Liver (tissue), 9 donors: Measurements from ENCODE around the gene SLC6A17. TPM values are rescaled to one million over a fixed set of nuclear protein-coding genes. Genes with fewer than 3 reads are reported as not detected.

Source experiments
- DNase-seq: peaks from one replicate; pipeline ENCODE4 v3.0.0-alpha.2; 2017; ENCODE audit warnings: low spot score
- H3K27ac ChIP-seq, 2 donors: one replicate each; pipeline ENCODE4 v1.7.0; 2013; ENCODE audit warnings: inconsistent platforms in 2 of 2, low read length in 2 of 2, control low read depth in 1 of 2, low read depth in 1 of 2, mild to moderate bottlenecking in 1 of 2
- H3K27me3 ChIP-seq, 4 donors: one replicate each; pipeline versions ENCODE4 v1.6.1 to v1.7.0; 2013; ENCODE audit warnings: low read length in 3 of 4, inconsistent platforms in 1 of 4, mild to moderate bottlenecking in 1 of 4, moderate library complexity in 1 of 4; ENCODE audit not compliant: control insufficient read depth in 4 of 4, insufficient read depth in 4 of 4
- H3K36me3 ChIP-seq, 4 donors: one replicate each; pipeline versions ENCODE4 v1.6.1 to v1.7.0; 2013; ENCODE audit warnings: low read length in 3 of 4, mild to moderate bottlenecking in 3 of 4, low read depth in 1 of 4, moderate library complexity in 1 of 4; ENCODE audit not compliant: control insufficient read depth in 4 of 4, insufficient read depth in 3 of 4
- H3K4me1 ChIP-seq, 4 donors: one replicate each; pipeline versions ENCODE4 v1.6.1 to v1.7.0; 2013; ENCODE audit warnings: low read length in 3 of 4, mild to moderate bottlenecking in 3 of 4, moderate library complexity in 1 of 4; ENCODE audit not compliant: control insufficient read depth in 4 of 4, insufficient read depth in 4 of 4
- H3K4me3 ChIP-seq, 3 donors: one replicate each; pipeline versions ENCODE4 v1.6.1 to v1.7.0; 2013; ENCODE audit warnings: low read length in 3 of 3, control low read depth in 1 of 3, low read depth in 1 of 3, mild to moderate bottlenecking in 1 of 3
- H3K9ac ChIP-seq, 2 donors: one replicate each; pipeline ENCODE4 v1.7.0; 2013; ENCODE audit warnings: low read length in 2 of 2, mild to moderate bottlenecking in 2 of 2, moderate library complexity in 2 of 2, control low read depth in 1 of 2, low read depth in 1 of 2
- H3K9me3 ChIP-seq, 4 donors: one replicate each; pipeline versions ENCODE4 v1.6.1 to v1.7.0; 2013; ENCODE audit warnings: low read length in 3 of 4; ENCODE audit not compliant: control insufficient read depth in 4 of 4
- ATF3 ChIP-seq: IDR thresholded peaks from 2 replicates; pipeline ENCODE4 v1.6.1; 2016; ENCODE audit warnings: antibody characterized with exemption
- CTCF ChIP-seq: fragments of 150-350 bp; IDR thresholded peaks from 2 replicates; pipeline ENCODE4 v1.5.1; 2017; ENCODE audit warnings: improper control_type of control experiment, low read depth, low read length; ENCODE audit not compliant: missing input control
- EGR1 ChIP-seq, 2 donors: IDR thresholded peaks; 2 replicates each; pipeline ENCODE4 v1.6.1; 2016 to 2018; ENCODE audit warnings: antibody characterized with exemption in 2 of 2, low read depth in 2 of 2
- FOXA1 ChIP-seq: IDR thresholded peaks from 2 replicates; pipeline ENCODE4 v1.6.1; 2016; ENCODE audit warnings: antibody characterized with exemption
- FOXA2 ChIP-seq: IDR thresholded peaks from 2 replicates; pipeline ENCODE4 v1.6.1; 2016; ENCODE audit warnings: antibody characterized with exemption
- HNF4G ChIP-seq: IDR thresholded peaks from 2 replicates; pipeline ENCODE4 v1.6.1; 2016; ENCODE audit warnings: antibody characterized with exemption
- JUND ChIP-seq, 2 donors: IDR thresholded peaks; 2 replicates each; pipeline ENCODE4 v1.6.1; 2016; ENCODE audit warnings: antibody characterized with exemption in 2 of 2
- MAX ChIP-seq: IDR thresholded peaks from 2 replicates; pipeline ENCODE4 v1.6.1; 2016; ENCODE audit warnings: antibody characterized with exemption
- RAD21 ChIP-seq, 2 donors: IDR thresholded peaks; 2 replicates each; pipeline ENCODE4 v1.6.1; 2016; ENCODE audit warnings: antibody characterized with exemption in 2 of 2, mild to moderate bottlenecking in 2 of 2
- RXRA ChIP-seq, 2 donors: IDR thresholded peaks; 2 replicates each; pipeline ENCODE4 v1.6.1; 2017 to 2018; ENCODE audit warnings: antibody characterized with exemption in 2 of 2, mild to moderate bottlenecking in 1 of 2
- ZBTB33 ChIP-seq: IDR thresholded peaks from 2 replicates; pipeline ENCODE4 v1.6.1; 2016; ENCODE audit warnings: antibody characterized with exemption
- WGBS: extraction: QIAGEN DNeasy Blood & Tissue Kit; methylation state at CpG from one replicate; pipeline ENCODE4 v1.1.7; 2013; 5-methylcytosine and 5-hydroxymethylcytosine counted together
- polyA plus RNA-seq, 2 donors: library from polyadenylated mRNA; stranded (reverse) in 1 of 2; unstranded in 1 of 2; fragments of 200-250 nt in 1 of 2; fragments of >200 nt in 1 of 2; fragmentation: Nextera tagmentation in 1 of 2; extraction: Ambion mirVana in 1 of 2; gene quantifications; one replicate each; pipeline versions ENCODE4 v1.2.1 to v1.2.3, GENCODE V29; 2013 to 2015
- total RNA-seq, 2 donors: library from RNA; depleted of rRNA; stranded (reverse); fragments of >200 nt; gene quantifications; one replicate each; pipeline ENCODE4 v1.2.3, GENCODE V29; 2014
- donor health status: healthy.
- donor health status: healthy.
- donor health status: healthy.
- donor health status: healthy.
- donor health status: healthy.

SLC6A17 gene
- total and polyA plus RNA-seq, 4 donors, result not detected

- no peaks in the 10 kb centered on the region for H3K36me3 ChIP-seq
- H3K9me3 ChIP-seq, result peaks cover 0 to 12% (median 5%) of the 10 kb centered on the region in 4 donors
- H3K4me3 ChIP-seq, result no peak overlapping the region
- no peak overlapping the region for H3K27ac ChIP-seq
- WGBS, result 66% methylated on average over 12 of the region's 12 CpGs
- no peaks in the 10 kb centered on the region for H3K4me1 ChIP-seq
- H3K9ac ChIP-seq, result no peak overlapping the region
- no peak for TF ChIP-seq JUND (IDR thresholded peaks at IDR 0.05)
- no peak for TF ChIP-seq FOXA2
- no peak for TF ChIP-seq RXRA (IDR thresholded peaks at IDR 0.05)
- TF ChIP-seq MAX, result no peak
- TF ChIP-seq FOXA1, result no peak
- no peak for DNase-seq
- peaks cover 0 to 4% (median 0%) of the 10 kb centered on the region in 4 donors for H3K27me3 ChIP-seq
Measured at GRCh38 chr1:110120960-110121561, 29.2 kb upstream of the SLC6A17 start.

- no peak overlapping the region for H3K27ac ChIP-seq
- DNase-seq, result no peak
- no peak overlapping the region for H3K4me3 ChIP-seq
- H3K36me3 ChIP-seq, result no peaks in the 10 kb centered on the region
- H3K4me1 ChIP-seq, result no peaks in the 10 kb centered on the region
- no peak for TF ChIP-seq ATF3
- TF ChIP-seq ZBTB33, result no peak
- TF ChIP-seq EGR1 (IDR thresholded peaks at IDR 0.05; ENCODE audit: low read depth in 2 of 2), result no peak
- H3K9me3 ChIP-seq, result peaks cover 0 to 18% (median 9%) of the 10 kb centered on the region in 4 donors
- H3K9ac ChIP-seq, result no peak overlapping the region
- whole genome bisulfite sequencing, result 64% methylated on average over 3 of the region's 3 CpGs
- no peaks in the 10 kb centered on the region for H3K27me3 ChIP-seq
Measured at GRCh38 chr1:110123224-110123623, 27.1 kb upstream of the SLC6A17 start.

- Histone ChIP-seq H3K4me1 (no peaks in the 10 kb centered on the region), H3K9ac (no peak overlapping the region), H3K27ac (no peak overlapping the region), H3K9me3 (peaks cover 0 to 18% (median 9%) of the 10 kb centered on the region in 4 donors), H3K4me3 (no peak overlapping the region), H3K36me3 (no peaks in the 10 kb centered on the region), H3K27me3 (no peaks in the 10 kb centered on the region)
- TF ChIP-seq HNF4G (no peak), ATF3 (no peak), CTCF (no peak), RAD21 (IDR thresholded peaks at IDR 0.05) (no peak), FOXA2 (no peak)
- no peak for DNase-seq
- 99% methylated on average over 4 of the region's 4 CpGs for WGBS
Measured at GRCh38 chr1:110125810-110126209, 24.5 kb upstream of the SLC6A17 start.
